ENCODE results near the gene MAEA.

The MAEA gene

GRCh38 chr4:1382776-1383727 lies 93.4 kb downstream of the MAEA start:
- DNase-seq: no peak

GRCh38 chr4:1383728-1384591 lies 94.3 kb downstream of the MAEA start:
- DNase-seq: no peak

GRCh38 chr4:1384675-1385372 lies 95.1 kb downstream of the MAEA start:
- no peak for DNase-seq

- no peak for DNase-seq
Measured at GRCh38 chr4:1385373-1386340, 96.0 kb downstream of the MAEA start.
